C4-2B (cell line): ENCODE data around the gene SEMA6A.

Experiments
- CTCF ChIP-seq: fragments of 450-650 bp; conservative IDR thresholded peaks from 2 replicates; pipeline ENCODE4 v1.5.1; 2017; ENCODE audit warnings: mild to moderate bottlenecking
- ZFX ChIP-seq: fragments of 450-650 bp; IDR thresholded peaks from 2 replicates; pipeline ENCODE4 v1.6.1; 2017

GRCh38 chr5:116564312-116564711, 10.3 kb downstream of the SEMA6A start:
- no peak for TF ChIP-seq CTCF
- TF ChIP-seq ZFX = no peak
